SK-N-SH (cell line): ENCODE measurements around the gene AUTS2.

Source experiments
- CTCF ChIP-seq: fragments of 200-600 bp; sonication (generic); IDR thresholded peaks from 2 replicates; pipeline ENCODE4 v1.6.1; 2017; ENCODE audit warnings: antibody characterized with exemption, mild to moderate bottlenecking, moderate library complexity
- ELF1 ChIP-seq: IDR thresholded peaks from 2 replicates; pipeline ENCODE4 v1.4.0; 2012
- MEF2A ChIP-seq: IDR thresholded peaks from 2 replicates; pipeline ENCODE4 v1.4.0; 2012; ENCODE audit warnings: low read depth, borderline replicate concordance
- POLR2AphosphoS5 ChIP-seq: IDR thresholded peaks from 2 replicates; pipeline ENCODE4 v1.6.1; 2012; ENCODE audit warnings: low read depth, low read length
- RAD21 ChIP-seq: IDR thresholded peaks from 2 replicates; pipeline ENCODE4 v1.6.1; 2012; ENCODE audit warnings: mild to moderate bottlenecking, low read length
- RXRA ChIP-seq: IDR thresholded peaks from 2 replicates; pipeline ENCODE4 v1.4.0; 2012; ENCODE audit warnings: low read depth, mild to moderate bottlenecking, borderline replicate concordance
- USF2 ChIP-seq: fragments of 150-350 bp; IDR thresholded peaks from 2 replicates; pipeline ENCODE4 v1.6.1; 2017; ENCODE audit warnings: antibody characterized with exemption, low read length, low read depth, borderline replicate concordance

- TF ChIP-seq POLR2AphosphoS5 (no peak; the same call in 1 of the 2 replicates), MEF2A (no peak), CTCF (no peak), RAD21 (peak; percentile 26), RXRA (no peak), ELF1 (no peak), USF2 (no peak)
Measured at GRCh38 chr7:70406186-70406949, 808.1 kb downstream of the AUTS2 start.
